Head of caudate nucleus (tissue), 42 donors: ENCODE data around the gene PDZD2.
A peak's percentile ranks its signal among the peaks of the same experiment; 100 is the strongest.
"Not testable (repeated sequence)": the region's sequence is repeated elsewhere in the genome, so short reads cannot be mapped to it uniquely, and the experiment has no call there.

ENCODE experiments used
- DNase-seq, 42 donors: peaks; one replicate each; pipeline versions ENCODE4 v3.0.0 to v3.0.0-alpha.2; 2020 to 2021; ENCODE audit warnings: mixed read lengths in 7 of 42
- intact Hi-C: fragments of 100-400 bp; cut with DNase I; formaldehyde crosslinking; loops from one replicate; pipeline ENCODE4 v1.15.0; 2022

PDZD2 gene

GRCh38 chr5:32058997-32059396, 420.1 kb downstream of the PDZD2 start:
- DNase-seq: peak in 1 of 42 donors; percentile 20
- intact Hi-C loops: no loop called here

DNA sequence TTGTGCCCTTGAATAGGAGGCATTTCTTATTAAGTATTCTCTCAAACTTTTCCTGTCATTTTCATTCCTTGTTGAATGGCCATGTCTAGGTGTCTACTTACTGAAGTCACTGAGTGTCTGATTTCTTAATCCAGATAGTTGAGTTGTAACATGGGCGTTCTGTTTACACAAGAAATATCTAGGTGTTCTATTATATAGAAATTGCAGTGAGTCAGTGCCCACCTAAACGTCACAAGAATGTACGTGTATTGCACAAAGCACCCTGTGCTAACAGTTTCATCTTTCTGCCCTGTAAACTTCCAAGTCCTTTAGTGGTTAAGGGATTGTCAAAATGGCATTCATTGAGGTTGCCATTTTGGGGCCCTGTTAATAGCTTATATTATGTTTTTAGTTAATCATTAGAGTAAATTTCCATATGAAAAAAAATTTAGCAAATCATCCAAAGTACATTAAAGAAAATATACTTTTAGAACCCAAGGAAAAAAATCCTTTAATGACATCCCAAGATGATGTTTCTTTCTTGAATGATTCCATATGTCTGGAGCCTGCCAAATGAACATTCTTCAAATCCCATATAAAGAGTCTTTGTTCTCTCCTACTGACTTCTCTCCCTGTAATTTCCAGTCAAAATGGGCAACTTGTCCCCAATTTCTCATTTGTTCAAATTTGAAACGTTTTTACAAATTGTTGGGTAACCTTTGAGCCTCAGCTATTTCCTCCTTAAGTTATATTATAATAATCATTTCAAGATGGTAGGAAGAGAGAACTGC, 421.0 kb downstream of the PDZD2 start:
- intact Hi-C loops: no loop called here
- peak in 1 of 42 donors; percentile 4 for DNase-seq

- intact Hi-C loops: no loop called here
- peak in 1 of 42 donors; percentile 8 for DNase-seq
These were observed 422.3 kb downstream of the PDZD2 start for GRCh38 chr5:32061236-32061635.

GRCh38 chr5:32066448-32066847, 427.5 kb downstream of the PDZD2 start:
- intact Hi-C loops: no loop called here
- DNase-seq: peak in 3 of 42 donors; percentile 9 to 34 (median 27)

DNA sequence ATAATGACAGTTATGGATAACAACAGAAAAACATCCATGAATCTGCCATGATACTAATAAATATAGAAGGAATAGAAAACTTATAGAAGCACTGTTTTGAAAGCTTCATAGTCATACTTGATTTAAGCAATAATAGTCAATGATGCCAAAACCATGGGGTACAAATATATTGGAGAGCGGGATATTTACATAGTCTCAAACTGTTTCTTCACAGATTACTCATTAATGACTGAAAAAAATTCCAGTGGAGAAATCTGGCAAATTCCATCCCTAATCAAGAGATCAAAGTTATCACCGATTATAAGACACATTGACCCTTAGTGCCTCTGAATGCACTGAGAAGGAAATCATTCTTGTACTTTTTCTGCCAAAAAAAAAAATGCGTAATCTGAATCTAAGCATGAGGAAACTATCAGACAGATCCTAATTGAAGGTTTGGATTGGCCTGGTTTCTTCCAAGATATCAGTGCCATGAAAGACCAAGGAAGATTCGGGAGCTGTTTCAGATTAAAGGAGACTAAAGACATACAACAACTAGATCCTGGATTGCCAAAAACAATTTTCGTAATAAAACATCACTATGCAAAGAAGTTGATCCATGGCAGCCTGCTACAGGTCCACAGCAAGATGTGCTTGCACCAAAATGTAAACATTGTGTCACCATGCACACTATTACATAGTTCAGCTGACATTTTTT, 429.0 kb downstream of the PDZD2 start:
- intact Hi-C loops: no loop called here
- DNase-seq: peak in 1 of 42 donors; percentile 4

GRCh38 chr5:32068561-32068960, 429.6 kb downstream of the PDZD2 start:
- intact Hi-C loops: no loop called here
- no peak for DNase-seq

DNA sequence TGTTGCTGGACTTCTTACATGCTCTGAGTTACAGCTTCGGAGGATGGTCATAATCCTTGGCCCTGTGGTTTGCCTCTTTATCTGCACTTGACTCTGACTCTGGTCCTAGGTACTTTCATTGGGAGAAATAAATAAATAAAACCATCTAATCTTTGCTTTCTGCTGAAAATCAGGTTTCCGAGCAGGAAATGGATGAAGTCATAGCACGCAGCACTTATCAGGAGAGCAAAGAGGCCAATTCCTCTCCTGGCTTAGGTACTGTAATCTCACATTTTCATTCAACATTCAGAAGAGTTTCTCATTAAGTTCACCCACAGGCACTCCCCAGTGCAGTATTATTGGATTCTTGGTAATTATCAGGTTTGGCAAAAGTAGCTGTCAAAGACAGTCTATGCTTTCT, 430.5 kb downstream of the PDZD2 start:
- intact Hi-C loops: no loop called here
- peak in 1 of 42 donors; percentile 12 for DNase-seq

DNA sequence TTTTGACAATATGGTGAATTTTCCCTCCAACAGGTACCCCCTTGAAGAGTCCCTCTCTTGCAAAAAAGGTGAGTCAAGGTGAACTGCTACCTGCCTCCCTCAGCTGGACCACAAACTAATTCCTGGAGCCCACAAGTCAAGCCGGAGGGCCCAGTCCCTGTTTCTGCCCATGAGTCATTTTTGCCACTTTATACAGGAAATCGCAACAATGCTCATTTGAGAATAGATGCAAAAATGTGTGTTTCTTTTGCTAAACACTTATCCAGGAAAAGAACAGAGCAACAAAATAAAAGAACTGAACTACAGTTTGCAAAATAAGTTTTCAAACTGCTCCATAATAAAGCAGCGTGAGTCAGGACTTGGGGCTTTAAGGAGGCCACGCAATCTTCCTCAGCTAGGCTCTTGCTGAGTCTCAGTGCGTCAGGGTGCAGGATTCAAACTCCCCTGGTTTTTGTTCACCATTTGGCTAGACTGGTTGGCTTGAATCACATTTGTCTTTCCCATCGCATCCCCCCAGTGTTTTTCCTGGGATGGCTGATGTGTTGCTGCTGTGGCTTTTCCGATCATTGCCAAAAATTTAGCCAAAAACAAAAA, 432.5 kb downstream of the PDZD2 start:
- intact Hi-C loops: loop anchor here (10.0 kb wide), 2 partner anchors 47 to 157 kb away; no protein-coding TSS in a partner anchor
- DNase-seq: peak in 3 of 42 donors; percentile 3 to 25 (median 4)

DNA sequence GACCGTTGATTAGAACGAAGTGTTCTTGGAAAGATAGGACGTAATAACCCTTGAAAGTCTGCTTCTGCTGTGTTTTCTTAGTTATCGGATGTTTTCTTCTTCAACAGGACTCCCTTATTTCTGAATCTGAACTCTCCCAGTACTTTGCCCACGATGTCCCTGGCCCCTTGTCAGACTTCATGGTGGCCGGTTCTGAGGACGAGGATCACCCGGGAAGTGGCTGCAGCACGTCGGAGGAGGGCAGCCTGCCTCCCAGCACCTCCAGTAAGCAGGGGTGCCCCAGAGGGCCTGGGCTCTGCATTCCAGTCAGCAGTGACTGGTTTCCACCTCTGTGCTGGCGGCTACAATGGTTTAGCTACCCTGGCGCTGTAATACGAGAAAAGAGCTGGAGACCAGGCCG, 433.1 kb downstream of the PDZD2 start:
- peak in 3 of 42 donors; percentile 9 to 34 (median 24) for DNase-seq
- intact Hi-C loops: loop anchor here (10.0 kb wide), 2 partner anchors 47 to 157 kb away; no protein-coding TSS in a partner anchor

GRCh38 chr5:32074401-32074800, 435.5 kb downstream of the PDZD2 start:
- intact Hi-C loops: loop anchor here (10.0 kb wide), 2 partner anchors 50 to 160 kb away; no protein-coding TSS in a partner anchor
- no peak for DNase-seq

GRCh38 chr5:32076699-32077695, 438.1 kb downstream of the PDZD2 start:
- peak in 34 of 42 donors; percentile 32 to 88 (median 64) for DNase-seq
- intact Hi-C loops: loop anchor here (5.0 to 10.0 kb wide), 3 partner anchors 52 to 250 kb away; no protein-coding TSS in a partner anchor

DNA sequence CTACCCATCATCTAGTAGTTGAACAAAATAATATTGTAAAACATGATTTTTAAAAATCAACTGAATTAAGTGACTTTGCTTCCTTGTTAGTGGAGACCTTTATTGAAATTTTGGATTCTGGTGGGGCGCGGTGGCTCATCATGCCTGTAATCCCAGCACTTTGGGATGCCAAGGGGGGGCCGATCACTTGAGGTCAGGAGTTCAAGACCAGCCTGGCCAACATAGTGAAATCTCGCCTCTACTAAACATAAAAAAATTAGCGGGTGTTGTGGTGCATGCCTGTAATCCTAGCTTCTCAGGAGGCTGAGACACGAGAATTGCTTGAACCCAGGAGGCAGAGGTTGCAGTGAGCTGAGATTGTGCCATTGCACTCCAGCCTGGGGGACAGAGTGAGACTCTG, 439.9 kb downstream of the PDZD2 start:
- intact Hi-C loops: loop anchor here (5.0 to 10.0 kb wide), 3 partner anchors 54 to 252 kb away; no protein-coding TSS in a partner anchor
- DNase-seq: peak in 2 of 42 donors; percentile 29 to 33

DNA sequence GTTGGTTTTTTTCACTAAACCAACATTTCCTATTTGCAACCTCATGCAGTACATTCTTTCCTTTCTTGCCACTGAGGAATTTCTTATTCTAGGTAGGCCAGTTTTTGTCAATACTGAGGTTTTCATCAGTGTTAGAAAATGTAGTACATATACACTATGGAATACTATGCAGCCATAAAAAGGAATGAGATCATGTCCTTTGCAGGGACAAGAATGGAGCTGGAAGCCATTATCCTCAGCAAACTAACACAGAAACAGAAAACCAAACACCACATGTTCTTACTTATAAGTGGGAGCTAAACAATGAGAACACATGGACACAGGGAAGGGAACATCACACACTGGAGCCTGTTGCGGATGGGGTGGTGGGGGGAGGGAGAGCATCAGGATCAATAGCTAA, 441.6 kb downstream of the PDZD2 start:
- not testable (repeated sequence) for DNase-seq
- intact Hi-C loops: loop anchor here (10.0 kb wide), 1 partner anchor 496 kb away; no protein-coding TSS in a partner anchor

DNA sequence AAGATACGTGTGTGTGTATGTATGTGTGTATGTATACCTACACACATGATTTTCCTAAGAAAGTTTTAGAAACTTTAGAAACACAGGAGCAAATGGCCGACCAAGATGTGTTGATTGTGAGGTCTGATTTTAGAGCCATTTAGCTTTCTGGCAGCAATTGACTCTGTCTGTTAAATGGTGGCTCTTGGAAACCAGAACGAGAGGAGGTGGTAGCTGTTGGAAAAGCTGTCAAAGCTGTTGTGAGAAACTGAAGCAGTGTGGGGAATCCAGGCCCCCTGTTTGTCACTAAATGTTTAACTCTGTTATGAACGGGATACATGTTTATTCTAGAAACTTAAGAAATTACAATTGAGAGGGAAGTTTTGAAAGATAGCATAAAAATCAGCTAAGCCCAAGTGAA, 443.8 kb downstream of the PDZD2 start:
- intact Hi-C loops: loop anchor here (10.0 kb wide), 1 partner anchor 498 kb away; no protein-coding TSS in a partner anchor
- DNase-seq: peak in 2 of 42 donors; percentile 15 to 32

DNA sequence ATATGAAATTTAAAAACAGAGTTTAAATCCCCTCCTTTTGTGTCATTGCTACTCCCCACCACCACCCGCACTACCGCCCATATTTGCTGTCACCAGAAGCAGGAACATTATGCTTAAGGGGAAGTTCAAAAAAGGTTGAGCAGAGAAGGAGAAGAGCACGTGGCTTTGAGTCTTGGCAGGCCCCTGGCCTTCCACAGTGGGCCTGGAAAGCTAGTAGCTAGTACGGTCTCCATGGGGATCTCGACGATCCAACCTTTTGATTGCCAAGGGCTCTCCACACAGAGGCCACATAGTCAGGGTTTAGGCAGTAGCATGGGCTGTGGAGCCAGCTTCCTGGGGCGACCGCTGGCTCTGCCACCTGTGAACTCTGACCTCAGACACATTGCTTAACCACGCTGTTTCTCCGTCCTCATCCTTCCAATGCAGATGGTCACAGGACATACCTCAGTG, 445.1 kb downstream of the PDZD2 start:
- intact Hi-C loops: loop anchor here (10.0 kb wide), 1 partner anchor 499 kb away; no protein-coding TSS in a partner anchor
- DNase-seq: peak in 21 of 42 donors; percentile 20 to 76 (median 42)

GRCh38 chr5:32087086-32088082, 448.5 kb downstream of the PDZD2 start:
- intact Hi-C loops: loop anchor here (10.0 kb wide), 1 partner anchor 503 kb away; no protein-coding TSS in a partner anchor
- DNase-seq: peak in 2 of 42 donors; percentile 31 to 32

DNA sequence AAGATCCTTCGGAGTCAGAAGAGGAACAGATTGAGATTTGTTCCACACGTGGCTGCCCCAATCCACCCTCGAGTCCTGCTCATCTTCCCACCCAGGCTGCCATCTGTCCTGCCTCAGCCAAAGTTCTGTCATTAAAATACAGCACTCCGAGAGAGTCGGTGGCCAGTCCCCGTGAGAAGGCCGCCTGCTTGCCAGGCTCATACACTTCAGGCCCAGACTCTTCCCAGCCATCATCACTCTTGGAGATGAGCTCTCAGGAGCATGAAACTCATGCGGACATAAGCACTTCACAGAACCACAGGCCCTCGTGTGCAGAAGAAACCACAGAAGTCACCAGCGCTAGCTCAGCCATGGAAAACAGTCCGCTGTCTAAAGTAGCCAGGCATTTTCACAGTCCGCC, 449.3 kb downstream of the PDZD2 start:
- DNase-seq: peak in 2 of 42 donors; percentile 17 to 30
- intact Hi-C loops: loop anchor here (10.0 kb wide), 1 partner anchor 503 kb away; no protein-coding TSS in a partner anchor
